H9 (cell line): ENCODE data around the gene GIMAP6. TPM values are rescaled to one million over a fixed set of nuclear protein-coding genes. Genes with fewer than 3 reads are reported as not detected.

Experiments used
- DNase-seq: peaks from one replicate; pipeline ENCODE4 v3.0.0-alpha.2; 2017
- H2AFZ ChIP-seq: one replicate; pipeline ENCODE4 v1.6.1; 2013; ENCODE audit warnings: mild to moderate bottlenecking, low read length, control low read depth, moderate library complexity
- H2AK5ac ChIP-seq: 2 replicates; pipeline ENCODE4 v1.6.1; 2013; ENCODE audit warnings: low read length, control low read depth, mixed read lengths; ENCODE audit not compliant: insufficient read length
- H2BK120ac ChIP-seq: one replicate; pipeline ENCODE4 v1.6.1; 2013; ENCODE audit warnings: low read depth, mild to moderate bottlenecking, low read length, control low read depth, inconsistent platforms; ENCODE audit not compliant: poor library complexity, severe bottlenecking
- H2BK12ac ChIP-seq: 2 replicates; pipeline ENCODE4 v1.6.1; 2013; ENCODE audit warnings: low read length, control low read depth, mixed read lengths, low read depth; ENCODE audit not compliant: insufficient read length
- H2BK15ac ChIP-seq: 2 replicates; pipeline ENCODE4 v1.6.1; 2013; ENCODE audit warnings: low read depth, low read length, control low read depth
- H2BK20ac ChIP-seq: one replicate; pipeline ENCODE4 v1.6.1; 2013; ENCODE audit warnings: low read depth, mild to moderate bottlenecking, low read length, control low read depth, inconsistent platforms; ENCODE audit not compliant: poor library complexity, severe bottlenecking
- H2BK5ac ChIP-seq: 2 replicates; pipeline ENCODE4 v1.6.1; 2013; ENCODE audit warnings: low read length, control low read depth, mixed read lengths; ENCODE audit not compliant: insufficient read length
- H3K14ac ChIP-seq: 2 replicates; pipeline ENCODE4 v1.6.1; 2013; ENCODE audit warnings: low read length, control low read depth; ENCODE audit not compliant: insufficient read depth
- H3K18ac ChIP-seq: 2 replicates; pipeline ENCODE4 v1.6.1; 2013; ENCODE audit warnings: low read depth, mild to moderate bottlenecking, mixed read lengths, low read length, control low read depth; ENCODE audit not compliant: insufficient read length
- H3K23ac ChIP-seq: 2 replicates; pipeline ENCODE4 v1.6.1; 2013; ENCODE audit warnings: low read length, control low read depth, mixed read lengths, low read depth; ENCODE audit not compliant: insufficient read length
- H3K23me2 ChIP-seq: 2 replicates; pipeline ENCODE4 v1.6.1; 2013; ENCODE audit warnings: low read depth, mild to moderate bottlenecking, mixed read lengths, low read length, control low read depth; ENCODE audit not compliant: insufficient read length, poor library complexity, severe bottlenecking
- H3K27ac ChIP-seq: 2 replicates; pipeline ENCODE4 v1.5.1; 2013; ENCODE audit warnings: low read length, control low read depth, mixed read lengths, low read depth; ENCODE audit not compliant: insufficient read length
- H3K27me3 ChIP-seq: 2 replicates; pipeline ENCODE4 v1.6.1; 2013; ENCODE audit warnings: low read length, control low read depth, inconsistent platforms; ENCODE audit not compliant: insufficient read depth
- H3K4ac ChIP-seq: 2 replicates; pipeline ENCODE4 v1.6.1; 2013; ENCODE audit warnings: low read depth, mild to moderate bottlenecking, control low read depth, inconsistent platforms, low read length, moderate library complexity
- H3K4me1 ChIP-seq: 2 replicates; pipeline ENCODE4 v1.6.1; 2013; ENCODE audit warnings: low read length, control low read depth, inconsistent platforms; ENCODE audit not compliant: insufficient read depth
- H3K4me2 ChIP-seq: 2 replicates; pipeline ENCODE4 v1.6.1; 2013; ENCODE audit warnings: low read length, control low read depth, mixed read lengths; ENCODE audit not compliant: insufficient read length, insufficient read depth
- H3K56ac ChIP-seq: 2 replicates; pipeline ENCODE4 v1.6.1; 2013; ENCODE audit warnings: low read depth, mild to moderate bottlenecking, mixed read lengths, low read length, control low read depth; ENCODE audit not compliant: insufficient read length
- H3K79me1 ChIP-seq: 2 replicates; pipeline ENCODE4 v1.6.1; 2013; ENCODE audit warnings: low read depth, mild to moderate bottlenecking, moderate library complexity, low read length, control low read depth, inconsistent platforms; ENCODE audit not compliant: insufficient read depth, poor library complexity, severe bottlenecking
- H3K79me2 ChIP-seq: 2 replicates; pipeline ENCODE4 v1.6.1; 2013; ENCODE audit warnings: low read length, control low read depth, inconsistent platforms; ENCODE audit not compliant: insufficient read depth
- H3K9ac ChIP-seq: 2 replicates; pipeline ENCODE4 v1.6.1; 2013; ENCODE audit warnings: low read length, control low read depth, mixed read lengths; ENCODE audit not compliant: insufficient read length; ENCODE audit errors: extremely low read depth
- H3K9me3 ChIP-seq: one replicate; pipeline ENCODE4 v1.6.1; 2013; ENCODE audit warnings: low read depth, low read length, inconsistent platforms; ENCODE audit not compliant: control insufficient read depth
- H3T11ph ChIP-seq: one replicate; pipeline ENCODE4 v1.6.1; 2013; ENCODE audit warnings: mild to moderate bottlenecking, low read length, control low read depth, inconsistent platforms
- H4K20me1 ChIP-seq: one replicate; pipeline ENCODE4 v1.6.1; 2013; ENCODE audit not compliant: control insufficient read depth, insufficient read length, insufficient read depth
- H4K5ac ChIP-seq: 2 replicates; pipeline ENCODE4 v1.6.1; 2013; ENCODE audit warnings: low read depth, mild to moderate bottlenecking, mixed read lengths, low read length, control low read depth; ENCODE audit not compliant: insufficient read length
- H4K8ac ChIP-seq: replicated peaks from 2 replicates; pipeline ENCODE4 v1.6.1; 2013; ENCODE audit warnings: low read length, control low read depth, mixed read lengths, low read depth; ENCODE audit not compliant: insufficient read length
- H4K91ac ChIP-seq: 2 replicates; pipeline ENCODE4 v1.6.1; 2013; ENCODE audit warnings: low read depth, mild to moderate bottlenecking, moderate library complexity, mixed read lengths, low read length, control low read depth; ENCODE audit not compliant: insufficient read length
- H3K27ac Mint-ChIP-seq, 3 experiments: 2 replicates in 2 of 3; 3 replicates in 1 of 3; pipeline ENCODE4 v1.8.0; 2020 to 2021; ENCODE audit warnings: mixed read lengths in 3 of 3, mild to moderate bottlenecking in 1 of 3, moderate library complexity in 1 of 3
- H3K27me3 Mint-ChIP-seq: 2 replicates; pipeline ENCODE4 v1.8.0; 2021; ENCODE audit warnings: low read depth, mild to moderate bottlenecking, moderate library complexity, mixed read lengths
- H3K36me3 Mint-ChIP-seq, 3 experiments: 2 replicates in 2 of 3; 3 replicates in 1 of 3; pipeline ENCODE4 v1.8.0; 2020 to 2021; ENCODE audit warnings: low read depth in 3 of 3, mixed read lengths in 3 of 3; ENCODE audit not compliant: insufficient read depth in 1 of 3
- H3K4me1 Mint-ChIP-seq, 2 experiments: 2 replicates each; pipeline ENCODE4 v1.8.0; 2020; ENCODE audit warnings: mixed read lengths in 2 of 2
- H3K4me3 Mint-ChIP-seq, 2 experiments: 2 replicates in 1 of 2; 3 replicates in 1 of 2; pipeline ENCODE4 v1.8.0; 2020 to 2021; ENCODE audit warnings: mild to moderate bottlenecking in 2 of 2, mixed read lengths in 2 of 2, moderate library complexity in 1 of 2
- H3K9me3 Mint-ChIP-seq, 2 experiments: 2 replicates in 1 of 2; 3 replicates in 1 of 2; pipeline ENCODE4 v1.8.0; 2020; ENCODE audit warnings: mild to moderate bottlenecking in 2 of 2, mixed read lengths in 2 of 2, moderate library complexity in 1 of 2
- CTCF ChIP-seq: fragments of 200-600 bp; sonication (generic); conservative IDR thresholded peaks from 3 replicates; pipeline ENCODE4 v1.8.0; 2021; ENCODE audit warnings: antibody characterized with exemption, mild to moderate bottlenecking
- total RNA-seq: library from RNA; stranded (reverse); gene quantifications from 2 replicates; pipeline ENCODE4 v1.2.1, GENCODE V29; 2021

Gene GIMAP6
- total RNA-seq, 1 experiment from 2014 or later = not detected

DNA sequence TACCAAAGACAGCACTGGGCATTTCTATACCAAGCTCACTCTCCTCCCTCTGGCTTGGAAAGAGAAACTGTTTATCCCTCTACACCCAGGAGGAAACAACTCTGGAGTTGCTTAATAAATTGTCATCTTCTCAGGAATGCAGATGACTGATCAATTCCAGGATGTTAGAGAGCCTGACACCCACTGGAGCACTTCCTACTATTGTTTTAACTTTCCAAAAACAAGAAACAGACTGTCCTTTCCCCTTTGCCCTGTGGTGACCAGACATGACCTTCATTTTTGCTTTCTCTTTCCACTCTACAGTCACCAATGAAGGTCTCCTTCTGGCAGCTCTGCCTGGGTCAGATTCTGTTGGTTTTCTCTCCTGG lies 45.4 kb downstream of the GIMAP6 start:
- Histone ChIP-seq H3K23ac (no peak overlapping the region), H4K20me1 (no peaks in the 10 kb centered on the region), H2AK5ac (no peak overlapping the region), H2BK5ac (no peak overlapping the region), H2BK15ac (no peak overlapping the region), H2BK20ac (no peak overlapping the region), H2BK120ac (no peak overlapping the region), H3K79me1 (no peaks in the 10 kb centered on the region), H3K27ac (no peak overlapping the region), H2AFZ (no peak overlapping the region), H3K4ac (no peak overlapping the region), H3T11ph (no peak overlapping the region), H3K27me3 (no peaks in the 10 kb centered on the region), H2BK12ac (no peak overlapping the region), H3K14ac (no peak overlapping the region), H3K4me1 (no peaks in the 10 kb centered on the region), H4K91ac (no peak overlapping the region), H3K56ac (no peak overlapping the region), H3K18ac (no peak overlapping the region), H3K23me2 (no peaks in the 10 kb centered on the region), H4K8ac (no peak overlapping the region), H3K4me2 (no peak overlapping the region), H3K79me2 (no peaks in the 10 kb centered on the region), H4K5ac (no peak overlapping the region), H3K9me3 (no peaks in the 10 kb centered on the region), H3K9ac (no peak overlapping the region)
- TF ChIP-seq CTCF = no peak
- Mint-ChIP-seq H3K9me3 (peaks cover 7 to 9% of the 10 kb centered on the region in 2 experiments; a peak in 4 of 5 replicates), H3K4me3 (no peak overlapping the region), H3K27ac (no peak overlapping the region), H3K4me1 (no peaks in the 10 kb centered on the region), H3K36me3 (peaks cover 0 to 2% (median 0%) of the 10 kb centered on the region in 3 experiments; a peak in 1 of 7 replicates), H3K27me3 (peaks cover 67% of the 10 kb centered on the region)
- no peak for DNase-seq
